Liver (tissue), 9 donors: Measurements from ENCODE around the gene ARHGEF28. TPM values are rescaled to one million over a fixed set of nuclear protein-coding genes. Genes with fewer than 3 reads are reported as not detected.

Experiments used
- DNase-seq: peaks from one replicate; pipeline ENCODE4 v3.0.0-alpha.2; 2017; ENCODE audit warnings: low spot score
- H3K27ac ChIP-seq, 2 donors: one replicate each; pipeline ENCODE4 v1.7.0; 2013; ENCODE audit warnings: inconsistent platforms in 2 of 2, low read length in 2 of 2, control low read depth in 1 of 2, low read depth in 1 of 2, mild to moderate bottlenecking in 1 of 2
- H3K27me3 ChIP-seq, 4 donors: one replicate each; pipeline versions ENCODE4 v1.6.1 to v1.7.0; 2013; ENCODE audit warnings: low read length in 3 of 4, inconsistent platforms in 1 of 4, mild to moderate bottlenecking in 1 of 4, moderate library complexity in 1 of 4; ENCODE audit not compliant: control insufficient read depth in 4 of 4, insufficient read depth in 4 of 4
- H3K36me3 ChIP-seq, 4 donors: one replicate each; pipeline versions ENCODE4 v1.6.1 to v1.7.0; 2013; ENCODE audit warnings: low read length in 3 of 4, mild to moderate bottlenecking in 3 of 4, low read depth in 1 of 4, moderate library complexity in 1 of 4; ENCODE audit not compliant: control insufficient read depth in 4 of 4, insufficient read depth in 3 of 4
- H3K4me1 ChIP-seq, 4 donors: one replicate each; pipeline versions ENCODE4 v1.6.1 to v1.7.0; 2013; ENCODE audit warnings: low read length in 3 of 4, mild to moderate bottlenecking in 3 of 4, moderate library complexity in 1 of 4; ENCODE audit not compliant: control insufficient read depth in 4 of 4, insufficient read depth in 4 of 4
- H3K4me3 ChIP-seq, 3 donors: one replicate each; pipeline versions ENCODE4 v1.6.1 to v1.7.0; 2013; ENCODE audit warnings: low read length in 3 of 3, control low read depth in 1 of 3, low read depth in 1 of 3, mild to moderate bottlenecking in 1 of 3
- H3K9ac ChIP-seq, 2 donors: one replicate each; pipeline ENCODE4 v1.7.0; 2013; ENCODE audit warnings: low read length in 2 of 2, mild to moderate bottlenecking in 2 of 2, moderate library complexity in 2 of 2, control low read depth in 1 of 2, low read depth in 1 of 2
- H3K9me3 ChIP-seq, 4 donors: one replicate each; pipeline versions ENCODE4 v1.6.1 to v1.7.0; 2013; ENCODE audit warnings: low read length in 3 of 4; ENCODE audit not compliant: control insufficient read depth in 4 of 4
- CTCF ChIP-seq: fragments of 150-350 bp; IDR thresholded peaks from 2 replicates; pipeline ENCODE4 v1.5.1; 2017; ENCODE audit warnings: improper control_type of control experiment, low read depth, low read length; ENCODE audit not compliant: missing input control
- EGR1 ChIP-seq, 2 donors: IDR thresholded peaks; 2 replicates each; pipeline ENCODE4 v1.6.1; 2016 to 2018; ENCODE audit warnings: antibody characterized with exemption in 2 of 2, low read depth in 2 of 2
- HNF4A ChIP-seq, 2 donors: conservative IDR thresholded peaks; 2 replicates each; pipeline ENCODE4 v1.6.1; 2016; ENCODE audit warnings: antibody characterized with exemption in 2 of 2, mild to moderate bottlenecking in 2 of 2
- MAX ChIP-seq: IDR thresholded peaks from 2 replicates; pipeline ENCODE4 v1.6.1; 2016; ENCODE audit warnings: antibody characterized with exemption
- REST ChIP-seq: IDR thresholded peaks from 2 replicates; pipeline ENCODE4 v1.6.1; 2016; ENCODE audit warnings: antibody characterized with exemption, mild to moderate bottlenecking
- SP1 ChIP-seq: IDR thresholded peaks from 2 replicates; pipeline ENCODE4 v1.6.1; 2018; ENCODE audit warnings: antibody characterized with exemption, mild to moderate bottlenecking
- TAF1 ChIP-seq: conservative IDR thresholded peaks from 2 replicates; pipeline ENCODE4 v1.6.1; 2016; ENCODE audit warnings: antibody characterized with exemption, mild to moderate bottlenecking
- YY1 ChIP-seq: IDR thresholded peaks from 2 replicates; pipeline ENCODE4 v1.6.1; 2016; ENCODE audit warnings: antibody characterized with exemption, mild to moderate bottlenecking
- WGBS: extraction: QIAGEN DNeasy Blood & Tissue Kit; methylation state at CpG from one replicate; pipeline ENCODE4 v1.1.7; 2013; 5-methylcytosine and 5-hydroxymethylcytosine counted together
- polyA plus RNA-seq, 2 donors: library from polyadenylated mRNA; stranded (reverse) in 1 of 2; unstranded in 1 of 2; fragments of 200-250 nt in 1 of 2; fragments of >200 nt in 1 of 2; fragmentation: Nextera tagmentation in 1 of 2; extraction: Ambion mirVana in 1 of 2; gene quantifications; one replicate each; pipeline versions ENCODE4 v1.2.1 to v1.2.3, GENCODE V29; 2013 to 2015
- total RNA-seq, 2 donors: library from RNA; depleted of rRNA; stranded (reverse); fragments of >200 nt; gene quantifications; one replicate each; pipeline ENCODE4 v1.2.3, GENCODE V29; 2014
- donor health status: healthy.
- donor health status: healthy.
- donor health status: healthy.
- donor health status: healthy.
- donor health status: healthy.

ARHGEF28 gene
- total and polyA plus RNA-seq, 4 donors = 1.6 to 13.9 (median 3.6) TPM

- Histone ChIP-seq H3K9ac (no peak overlapping the region), H3K9me3 (no peaks in the 10 kb centered on the region), H3K27ac (no peak overlapping the region), H3K27me3 (no peaks in the 10 kb centered on the region), H3K4me1 (no peaks in the 10 kb centered on the region), H3K4me3 (no peak overlapping the region), H3K36me3 (peaks cover 0 to 2% (median 0%) of the 10 kb centered on the region in 4 donors)
- no peak for TF ChIP-seq EGR1 (IDR thresholded peaks at IDR 0.05; ENCODE audit: low read depth in 2 of 2)
- TF ChIP-seq MAX = no peak
- TF ChIP-seq CTCF = no peak
- TF ChIP-seq SP1 = no peak
- no peak for TF ChIP-seq REST
- TF ChIP-seq YY1 = no peak
- WGBS = 96% methylated on average over 6 of the region's 6 CpGs
- no peak for DNase-seq
Measured at GRCh38 chr5:73892218-73892617, 266.2 kb downstream of the ARHGEF28 start.

GRCh38 chr5:73892806-73893205 lies 266.8 kb downstream of the ARHGEF28 start:
- Histone ChIP-seq H3K9me3 (no peaks in the 10 kb centered on the region), H3K9ac (no peak overlapping the region), H3K27ac (no peak overlapping the region), H3K4me1 (no peaks in the 10 kb centered on the region), H3K27me3 (no peaks in the 10 kb centered on the region), H3K4me3 (no peak overlapping the region), H3K36me3 (peaks cover 0 to 2% (median 0%) of the 10 kb centered on the region in 4 donors)
- no peak for TF ChIP-seq HNF4A (conservative IDR thresholded peaks at IDR 0.05)
- no peak for TF ChIP-seq TAF1
- 88% methylated on average over 1 of the region's 1 CpG for WGBS
- no peak for DNase-seq

- no peak for TF ChIP-seq SP1
- no peak for TF ChIP-seq HNF4A (conservative IDR thresholded peaks at IDR 0.05)
- Histone ChIP-seq H3K27ac (no peak overlapping the region), H3K4me3 (no peak overlapping the region), H3K9ac (no peak overlapping the region), H3K9me3 (no peaks in the 10 kb centered on the region), H3K27me3 (no peaks in the 10 kb centered on the region), H3K36me3 (peaks cover 0 to 2% (median 0%) of the 10 kb centered on the region in 4 donors), H3K4me1 (no peaks in the 10 kb centered on the region)
- no peak for DNase-seq
- 95% methylated on average over 2 of the region's 2 CpGs for WGBS
Measured at GRCh38 chr5:73893813-73894212, 267.8 kb downstream of the ARHGEF28 start.
